OCI-LY1 (cell line): ENCODE data around the gene SMIM41.

Experiments used
- H2AFZ ChIP-seq: fragments of 200-600 bp; sonication (generic), shearing (Covaris generic); 2 replicates; pipeline ENCODE4 v1.6.0; 2014; ENCODE audit warnings: antibody characterized with exemption, mild to moderate bottlenecking, low read length
- H3F3A ChIP-seq: fragments of 200-600 bp; sonication (generic), shearing (Covaris generic); 2 replicates; pipeline ENCODE4 v1.6.0; 2014; ENCODE audit warnings: mild to moderate bottlenecking, antibody characterized with exemption, low read length, moderate library complexity; ENCODE audit not compliant: insufficient read depth
- H3K27ac ChIP-seq: fragments of 200-600 bp; sonication (generic); 2 replicates; pipeline ENCODE4 v1.5.1; 2014; ENCODE audit warnings: low read length, mixed run types, mild to moderate bottlenecking, low read depth; ENCODE audit not compliant: poor library complexity, severe bottlenecking
- H3K27me3 ChIP-seq: fragments of 200-600 bp; sonication (generic); 2 replicates; pipeline ENCODE4 v1.6.0; 2014; ENCODE audit warnings: antibody characterized with exemption, mild to moderate bottlenecking, low read length, moderate library complexity; ENCODE audit not compliant: insufficient read depth
- H3K36me3 ChIP-seq: fragments of 200-600 bp; sonication (generic); 2 replicates; pipeline ENCODE4 v1.6.1; 2014; ENCODE audit warnings: mild to moderate bottlenecking, antibody characterized with exemption, low read length, moderate library complexity, mixed read lengths; ENCODE audit not compliant: insufficient read depth
- H3K4me1 ChIP-seq: fragments of 200-600 bp; sonication (generic); 2 replicates; pipeline ENCODE4 v1.5.1; 2014; ENCODE audit warnings: mild to moderate bottlenecking, low read length, moderate library complexity; ENCODE audit not compliant: insufficient read depth, severe bottlenecking
- H3K4me2 ChIP-seq: fragments of 200-600 bp; sonication (generic), shearing (Covaris generic); 2 replicates; pipeline ENCODE4 v1.6.1; 2014; ENCODE audit warnings: low read length
- H3K4me3 ChIP-seq: fragments of 200-600 bp; sonication (generic); 2 replicates; pipeline ENCODE4 v1.5.1; 2014; ENCODE audit warnings: low read length, low read depth, mild to moderate bottlenecking, mixed read lengths; ENCODE audit not compliant: poor library complexity, severe bottlenecking
- H3K79me2 ChIP-seq: fragments of 200-600 bp; shearing (Covaris generic); 2 replicates; pipeline ENCODE4 v1.6.1; 2016; ENCODE audit warnings: mixed run types, low read length, mixed read lengths; ENCODE audit not compliant: insufficient read depth
- H3K9ac ChIP-seq: fragments of 200-600 bp; sonication (generic), shearing (Covaris generic); 2 replicates; pipeline ENCODE4 v1.6.1; 2014; ENCODE audit warnings: mild to moderate bottlenecking, low read length, mixed read lengths
- H3K9me2 ChIP-seq: fragments of 200-600 bp; sonication (generic), shearing (Covaris generic); 2 replicates; pipeline ENCODE4 v1.6.1; 2014; ENCODE audit warnings: low read depth, mild to moderate bottlenecking, low read length, mixed read lengths
- H3K9me3 ChIP-seq: fragments of 200-600 bp; shearing (Covaris generic); 2 replicates; pipeline ENCODE4 v1.6.1; 2014; ENCODE audit warnings: low read length, mixed read lengths
- H4K20me1 ChIP-seq: fragments of 200-600 bp; sonication (generic), shearing (Covaris generic); 2 replicates; pipeline ENCODE4 v1.6.0; 2016; ENCODE audit warnings: mild to moderate bottlenecking, low read length; ENCODE audit not compliant: insufficient read depth
- EZH2 ChIP-seq: fragments of 200-600 bp; sonication (generic), shearing (Covaris generic); IDR thresholded peaks from 2 replicates; pipeline ENCODE4 v1.8.0; 2017; ENCODE audit warnings: borderline replicate concordance, mixed run types, mild to moderate bottlenecking, antibody characterized with exemption, low read length, moderate library complexity, mixed read lengths
- TF ChIP-seq, protein P1 (sequence below): fragments of 200-600 bp; sonication (generic), shearing (Covaris generic); IDR thresholded peaks from 2 replicates; pipeline ENCODE4 v1.5.1; 2017; ENCODE audit warnings: mild to moderate bottlenecking, antibody characterized with exemption, low read length, moderate library complexity, mixed read lengths

Gene SMIM41

DNA sequence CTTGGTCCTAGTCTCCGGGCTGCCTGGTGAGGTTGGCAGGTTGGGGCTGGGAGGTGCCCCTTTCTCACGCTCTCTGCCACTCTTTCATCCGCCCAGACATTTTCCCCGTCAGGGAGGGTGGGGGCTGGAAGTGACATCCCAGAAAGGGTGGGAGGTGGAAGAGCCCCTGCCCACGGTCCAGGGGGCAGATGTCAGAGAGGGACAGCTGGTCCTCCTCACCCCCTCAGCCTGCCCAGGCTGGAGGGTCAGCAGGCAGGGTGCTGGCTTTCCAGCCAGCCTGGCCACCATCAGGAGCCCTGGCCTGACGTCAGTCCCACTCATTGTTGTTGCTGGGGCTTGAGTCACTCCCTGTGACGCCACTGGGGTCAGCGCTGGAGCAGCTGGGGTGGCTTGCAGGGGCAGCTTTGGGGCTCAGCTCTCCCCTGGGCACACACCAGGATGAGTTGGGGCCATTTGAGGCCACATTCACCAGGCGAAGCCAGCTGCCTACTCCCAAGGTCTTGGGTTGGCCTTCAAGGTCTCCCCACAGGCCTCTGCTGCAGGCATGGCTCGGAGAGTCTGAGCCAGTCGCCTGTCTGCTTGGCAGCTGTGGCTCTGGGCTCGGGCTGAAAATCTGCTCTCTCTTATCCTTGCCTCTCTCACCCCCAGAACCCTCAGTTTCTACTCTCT, 15.4 kb upstream of the SMIM41 start:
- Histone ChIP-seq H4K20me1 (no peaks in the 10 kb centered on the region), H3K4me3 (no peak overlapping the region), H3K4me1 (peaks cover 13% of the 10 kb centered on the region), H2AFZ (no peak overlapping the region), H3K79me2 (no peaks in the 10 kb centered on the region), H3K4me2 (no peak overlapping the region), H3K9me2 (no peaks in the 10 kb centered on the region), H3K27me3 (no peaks in the 10 kb centered on the region; the same call in 1 of the 2 replicates), H3K9ac (no peak overlapping the region), H3F3A (no peaks in the 10 kb centered on the region), H3K27ac (no peak overlapping the region), H3K9me3 (no peaks in the 10 kb centered on the region), H3K36me3 (no peaks in the 10 kb centered on the region)
- no peak for TF ChIP-seq EZH2
- TF ChIP-seq, protein P1, sequence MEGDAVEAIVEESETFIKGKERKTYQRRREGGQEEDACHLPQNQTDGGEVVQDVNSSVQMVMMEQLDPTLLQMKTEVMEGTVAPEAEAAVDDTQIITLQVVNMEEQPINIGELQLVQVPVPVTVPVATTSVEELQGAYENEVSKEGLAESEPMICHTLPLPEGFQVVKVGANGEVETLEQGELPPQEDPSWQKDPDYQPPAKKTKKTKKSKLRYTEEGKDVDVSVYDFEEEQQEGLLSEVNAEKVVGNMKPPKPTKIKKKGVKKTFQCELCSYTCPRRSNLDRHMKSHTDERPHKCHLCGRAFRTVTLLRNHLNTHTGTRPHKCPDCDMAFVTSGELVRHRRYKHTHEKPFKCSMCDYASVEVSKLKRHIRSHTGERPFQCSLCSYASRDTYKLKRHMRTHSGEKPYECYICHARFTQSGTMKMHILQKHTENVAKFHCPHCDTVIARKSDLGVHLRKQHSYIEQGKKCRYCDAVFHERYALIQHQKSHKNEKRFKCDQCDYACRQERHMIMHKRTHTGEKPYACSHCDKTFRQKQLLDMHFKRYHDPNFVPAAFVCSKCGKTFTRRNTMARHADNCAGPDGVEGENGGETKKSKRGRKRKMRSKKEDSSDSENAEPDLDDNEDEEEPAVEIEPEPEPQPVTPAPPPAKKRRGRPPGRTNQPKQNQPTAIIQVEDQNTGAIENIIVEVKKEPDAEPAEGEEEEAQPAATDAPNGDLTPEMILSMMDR: no peak

DNA sequence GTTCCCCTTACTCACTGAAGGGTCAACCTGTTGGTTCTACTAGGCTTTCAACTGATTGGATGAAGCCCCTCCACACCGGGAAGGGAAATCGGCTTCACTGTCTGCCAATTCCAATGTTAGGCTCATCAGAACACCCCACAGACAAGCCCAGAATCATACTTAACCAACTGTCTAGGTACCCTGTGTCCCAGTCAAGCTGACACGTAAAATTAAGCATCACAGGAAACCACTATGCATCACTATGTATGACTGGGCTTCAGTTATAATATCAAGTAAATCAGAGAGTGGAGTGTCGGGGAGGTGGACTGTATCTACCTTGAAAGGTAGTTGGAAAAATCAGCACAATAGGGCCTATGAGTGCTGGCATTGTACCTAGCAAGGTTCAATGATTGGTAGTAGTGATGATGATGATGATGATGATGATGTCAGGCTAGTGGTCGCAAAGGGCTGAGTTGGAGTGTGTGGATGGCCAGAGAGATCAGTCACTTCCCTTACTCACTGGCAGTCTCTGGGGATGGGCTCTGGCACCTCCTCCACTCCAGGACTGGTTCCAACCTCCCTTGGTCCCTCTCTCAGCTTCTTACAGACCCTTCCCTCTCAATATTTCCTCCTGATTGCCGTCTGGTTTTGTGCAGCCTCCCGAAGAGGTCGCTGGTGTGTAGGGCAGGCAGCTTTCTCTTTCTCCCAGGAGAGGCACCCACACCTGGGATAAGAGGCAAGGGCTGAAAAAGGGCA, 13.0 kb upstream of the SMIM41 start:
- Histone ChIP-seq H3K4me3 (no peak overlapping the region), H3F3A (no peaks in the 10 kb centered on the region), H3K27me3 (no peaks in the 10 kb centered on the region; the same call in 1 of the 2 replicates), H3K4me2 (no peak overlapping the region), H3K79me2 (peaks cover 15% of the 10 kb centered on the region), H4K20me1 (no peaks in the 10 kb centered on the region), H3K9me2 (no peaks in the 10 kb centered on the region), H2AFZ (no peak overlapping the region), H3K27ac (no peak overlapping the region), H3K36me3 (no peaks in the 10 kb centered on the region), H3K9me3 (no peaks in the 10 kb centered on the region), H3K4me1 (peaks cover 16% of the 10 kb centered on the region), H3K9ac (no peak overlapping the region)
- TF ChIP-seq, protein P1: no peak
- no peak for TF ChIP-seq EZH2

DNA sequence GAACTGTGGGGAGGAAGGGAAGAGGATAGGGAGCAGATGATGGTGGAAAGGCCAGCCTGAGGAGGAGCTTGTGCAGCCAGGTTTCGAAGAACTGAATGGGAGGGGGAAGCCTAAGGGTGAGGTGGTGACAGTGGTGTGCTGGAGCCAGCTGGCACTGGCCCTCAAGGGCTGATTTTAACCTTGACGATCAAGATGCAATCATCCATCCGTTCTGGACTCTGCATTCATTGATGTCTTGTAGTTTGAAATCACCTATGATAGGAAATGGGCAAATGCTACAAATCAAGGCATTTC, 12.5 kb upstream of the SMIM41 start:
- Histone ChIP-seq H3K9ac (no peak overlapping the region), H3K79me2 (peaks cover 20% of the 10 kb centered on the region), H3K27ac (no peak overlapping the region), H3F3A (no peaks in the 10 kb centered on the region), H3K4me3 (no peak overlapping the region), H2AFZ (no peak overlapping the region), H3K4me1 (peaks cover 21% of the 10 kb centered on the region), H3K9me2 (no peaks in the 10 kb centered on the region), H3K27me3 (no peaks in the 10 kb centered on the region; the same call in 1 of the 2 replicates), H3K9me3 (no peaks in the 10 kb centered on the region), H3K4me2 (no peak overlapping the region), H4K20me1 (no peaks in the 10 kb centered on the region), H3K36me3 (0 out of 2 replicates have a peak, but pooled peaks cover 3% of the 10 kb centered on the region)
- no peak for TF ChIP-seq EZH2
- TF ChIP-seq, protein P1: no peak
